HG02759 (cell line): ENCODE measurements around the gene DUSP1.

Source experiments
- ATAC-seq: cut with Tn5 transposase; IDR thresholded peaks from one replicate; pipeline ENCODE4 v1.9.1; 2021; ENCODE audit warnings: mild to moderate bottlenecking, moderate library complexity; ENCODE audit not compliant: unreplicated experiment

DUSP1 gene

DNA sequence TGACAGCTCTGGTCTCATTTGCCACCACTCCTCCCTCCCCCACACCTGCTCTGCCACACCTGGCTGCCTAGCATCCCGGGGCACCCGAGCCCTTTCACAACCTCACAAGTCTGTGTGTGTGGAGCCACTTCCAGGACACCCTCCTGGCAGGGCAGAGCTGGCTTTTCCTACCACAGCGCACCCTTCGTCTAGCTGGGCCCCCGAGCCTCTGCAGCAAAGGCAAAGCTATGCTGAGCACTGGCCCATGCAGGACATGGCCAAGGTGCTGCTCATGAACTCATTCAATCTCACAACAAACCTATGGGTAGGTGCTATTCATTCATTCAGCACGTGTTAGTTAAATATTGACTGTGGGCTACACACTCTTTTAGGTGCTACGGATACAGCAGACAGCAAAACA is 43.4 kb downstream of the DUSP1 start:
- no peak for ATAC-seq

GRCh38 chr5:172726966-172727365 is 44.0 kb downstream of the DUSP1 start:
- ATAC-seq: no peak

DNA sequence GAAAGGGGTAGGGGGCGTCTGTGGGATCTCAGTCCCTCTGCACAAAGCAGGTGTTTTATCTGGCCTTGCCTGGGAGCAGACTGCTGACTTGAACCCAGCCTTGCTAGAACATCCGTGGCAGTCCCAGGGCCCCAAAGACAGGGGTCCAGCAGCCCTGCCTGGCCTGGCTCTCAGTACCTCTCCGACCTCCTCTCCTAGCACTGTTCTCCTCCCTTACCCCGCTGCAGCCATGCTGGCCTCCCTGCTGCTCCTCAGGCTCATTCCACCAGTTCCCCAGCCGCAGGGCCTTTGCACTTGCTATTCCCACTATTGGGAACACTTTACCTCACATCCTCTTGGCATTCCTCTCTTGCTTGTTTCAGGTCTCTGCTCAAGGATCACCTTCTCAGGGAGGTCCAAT is 45.2 kb downstream of the DUSP1 start:
- no peak for ATAC-seq

DNA sequence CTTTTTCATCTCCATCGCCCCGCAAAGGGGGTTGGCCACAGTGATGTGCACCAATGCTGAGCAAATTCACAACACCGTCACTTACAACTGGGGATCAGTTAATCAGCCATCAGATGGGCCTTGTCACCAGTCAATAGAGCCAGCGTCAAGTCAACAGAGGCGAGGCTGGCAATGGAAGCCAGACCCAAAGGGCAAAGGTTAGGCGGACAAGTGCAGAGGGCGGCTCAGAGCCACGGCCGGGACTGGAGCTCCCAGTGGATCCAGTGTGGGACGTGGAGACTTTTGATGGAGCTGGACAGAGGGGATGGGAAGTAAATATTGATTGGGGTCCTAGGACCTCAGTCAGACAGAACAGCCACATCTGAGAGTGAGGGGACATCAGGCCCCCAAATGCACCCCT is 45.7 kb downstream of the DUSP1 start:
- no peak for ATAC-seq

- no peak for ATAC-seq
Measured at GRCh38 chr5:172724242-172725183, 46.5 kb downstream of the DUSP1 start.

DNA sequence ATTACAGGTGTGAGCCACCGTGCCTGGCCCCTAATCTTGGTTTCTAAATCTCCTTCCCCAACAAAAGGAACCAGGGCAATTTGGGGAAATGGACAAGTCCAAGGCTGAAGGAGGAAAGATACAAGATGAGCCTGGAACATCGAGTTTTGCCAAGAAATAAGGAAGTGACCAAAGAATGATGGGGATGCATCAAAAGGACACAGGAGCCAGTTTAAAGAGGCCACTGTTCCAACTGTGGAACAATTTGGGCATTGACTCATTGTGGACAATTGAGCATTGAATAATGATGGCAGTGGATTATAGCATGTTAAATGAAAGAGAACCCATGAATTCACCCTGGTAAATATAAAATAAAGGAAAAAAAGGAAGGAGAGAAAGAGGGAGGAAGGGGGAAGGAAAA is 47.5 kb downstream of the DUSP1 start:
- no peak for ATAC-seq

DNA sequence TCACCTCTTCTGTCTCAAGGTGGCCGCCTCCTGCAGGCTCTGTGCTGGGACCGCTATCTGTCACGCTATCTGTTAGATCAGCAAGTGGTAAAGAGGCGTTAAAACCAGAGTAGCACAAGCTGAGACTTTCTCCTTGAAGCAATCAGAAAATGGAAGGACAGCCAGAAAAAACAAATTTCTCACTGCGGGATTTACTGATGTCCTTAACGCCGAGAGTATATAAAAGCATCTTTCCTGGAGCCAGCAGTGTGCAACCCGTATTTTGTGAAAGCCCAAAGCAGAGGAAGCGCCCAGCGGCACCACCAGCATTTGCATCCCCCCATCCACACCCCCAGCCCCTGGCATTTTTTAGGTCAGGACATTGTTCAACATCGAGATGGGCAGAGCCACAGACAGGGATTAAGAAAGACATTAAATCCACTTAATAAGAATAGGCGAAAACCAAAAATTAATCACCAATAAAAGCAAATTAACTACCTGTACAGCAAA is 48.6 kb downstream of the DUSP1 start:
- ATAC-seq: no peak

DNA sequence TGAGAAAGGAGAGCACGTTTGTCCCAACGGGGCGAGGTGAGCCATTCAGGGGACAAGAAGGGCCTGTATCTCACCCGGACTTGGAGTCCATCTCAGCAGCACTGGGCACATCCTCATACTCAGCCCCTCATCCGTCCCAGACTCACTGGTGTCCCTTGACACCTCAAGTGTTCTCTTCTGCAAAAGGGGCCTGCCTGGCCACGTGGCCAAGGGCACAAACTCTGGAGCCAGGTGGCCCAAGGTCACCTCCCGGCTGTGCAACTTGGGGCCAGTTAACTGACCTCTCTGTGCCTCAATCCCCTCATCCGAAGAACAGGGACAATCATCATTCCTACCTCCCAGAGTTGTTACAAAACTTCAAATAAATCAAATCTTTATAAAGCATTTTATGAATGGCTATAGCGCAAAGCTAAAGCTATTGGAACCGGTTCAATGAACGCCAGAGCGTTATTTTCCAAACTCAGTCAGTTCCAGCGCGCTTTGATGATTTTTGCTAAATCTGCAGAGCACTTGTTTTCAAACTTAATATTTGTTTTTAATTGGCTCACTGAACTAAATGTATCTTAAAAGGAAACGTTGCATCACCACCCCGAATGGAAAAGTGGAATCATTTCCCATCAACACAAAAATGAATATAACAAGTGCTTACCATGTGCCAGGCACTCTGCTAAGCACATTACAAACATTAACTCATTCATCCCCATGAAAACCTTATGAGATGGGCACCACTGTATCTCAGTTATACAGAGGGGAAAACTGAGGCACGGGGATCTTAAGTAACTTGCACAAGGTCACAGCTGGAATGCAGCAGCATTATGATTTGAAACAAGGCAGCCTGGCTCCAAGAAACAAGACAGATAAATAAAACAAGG is 49.3 kb downstream of the DUSP1 start:
- no peak for ATAC-seq

- ATAC-seq: no peak
Measured at GRCh38 chr5:172720655-172721054, 50.3 kb downstream of the DUSP1 start.

- ATAC-seq: no peak
Measured at GRCh38 chr5:172719211-172719610, 51.8 kb downstream of the DUSP1 start.

GRCh38 chr5:172718527-172719114 is 52.4 kb downstream of the DUSP1 start:
- no peak for ATAC-seq
